IMR-90 (cell line): ENCODE results near the gene IDH3A. TPM values are rescaled to one million over a fixed set of nuclear protein-coding genes. Genes with fewer than 3 reads are reported as not detected.

Experiments used
- ATAC-seq: fragments of 200-7000 bp; cut with Tn5 transposase; 2 replicates; pipeline ENCODE4 v1.9.1; 2020; ENCODE audit warnings: low read depth, mild to moderate bottlenecking, moderate library complexity
- BruUV-seq: library from RNA; stranded (reverse); fragments of 400-500 nt; replicated peaks from 2 replicates; lab custom pipeline; 2021; lab: Mats Ljungman, UMichigan
- CTCF ChIA-PET: fragments of 300-600 bp; formaldehyde crosslinking; extraction: SDS; loops from one replicate; lab custom pipeline; 2021; ENCODE audit warnings: antibody characterized with exemption; lab: Yijun Ruan, JAX
- POLR2A ChIA-PET: fragments of 300-600 bp; sonication (Branson Sonifier 250); formaldehyde crosslinking; loops from one replicate; lab custom pipeline; 2022; ENCODE audit warnings: antibody characterized with exemption; ENCODE audit not compliant: unreplicated experiment; lab: Charles Lee
- DNase-seq: peaks from one replicate; pipeline ENCODE4 v3.0.0; 2013
- H2AFZ ChIP-seq: replicated peaks from 2 replicates; pipeline ENCODE3; 2013; ENCODE audit warnings: low read length, mild to moderate bottlenecking; ENCODE audit not compliant: poor library complexity
- H2AK5ac ChIP-seq: 2 replicates; pipeline ENCODE4 v1.6.1; 2013; ENCODE audit warnings: low read depth, low read length, inconsistent platforms
- H2AK9ac ChIP-seq: replicated peaks from 2 replicates; pipeline ENCODE3; 2013; ENCODE audit warnings: mild to moderate bottlenecking, low read depth, low read length, moderate library complexity; ENCODE audit not compliant: poor library complexity
- H2BK120ac ChIP-seq: 2 replicates; pipeline ENCODE4 v1.6.1; 2013; ENCODE audit warnings: low read depth, low read length, inconsistent platforms
- H2BK15ac ChIP-seq: 3 replicates; pipeline ENCODE4 v1.6.1; 2013; ENCODE audit warnings: low read depth, low read length, inconsistent platforms
- H2BK20ac ChIP-seq: 2 replicates; pipeline ENCODE4 v1.6.1; 2013; ENCODE audit warnings: low read depth, mild to moderate bottlenecking, inconsistent platforms, low read length, moderate library complexity
- H2BK5ac ChIP-seq: 2 replicates; pipeline ENCODE4 v1.6.1; 2013; ENCODE audit warnings: mild to moderate bottlenecking, low read depth, low read length, inconsistent platforms; ENCODE audit not compliant: poor library complexity, severe bottlenecking
- H3K14ac ChIP-seq: replicated peaks from 2 replicates; pipeline ENCODE4 v1.6.1; 2013; ENCODE audit warnings: low read depth, low read length, inconsistent platforms
- H3K18ac ChIP-seq: 2 replicates; pipeline ENCODE4 v1.6.1; 2013; ENCODE audit warnings: low read depth, low read length, control low read depth
- H3K23ac ChIP-seq: 2 replicates; pipeline ENCODE4 v1.6.1; 2013; ENCODE audit warnings: low read depth, low read length, inconsistent platforms
- H3K27ac ChIP-seq: 2 replicates; pipeline ENCODE4 v1.5.1; 2013; ENCODE audit warnings: mild to moderate bottlenecking, control low read depth, low read length; ENCODE audit not compliant: insufficient read depth
- H3K27me3 ChIP-seq: 2 replicates; pipeline ENCODE4 v1.6.1; 2013; ENCODE audit warnings: low read length; ENCODE audit not compliant: control insufficient read depth, insufficient read depth
- H3K36me3 ChIP-seq: 2 replicates; pipeline ENCODE4 v1.6.1; 2013; ENCODE audit warnings: low read length, mixed read lengths; ENCODE audit not compliant: control insufficient read depth, insufficient read depth
- H3K4ac ChIP-seq: 2 replicates; pipeline ENCODE4 v1.6.1; 2013; ENCODE audit warnings: low read depth, low read length, inconsistent platforms
- H3K4me1 ChIP-seq: 2 replicates; pipeline ENCODE4 v1.6.1; 2013; ENCODE audit warnings: low read length, mixed read lengths; ENCODE audit not compliant: control insufficient read depth, insufficient read depth
- H3K4me2 ChIP-seq: 2 replicates; pipeline ENCODE4 v1.6.1; 2013; ENCODE audit warnings: low read depth, mild to moderate bottlenecking, control low read depth, low read length, moderate library complexity
- H3K4me3 ChIP-seq: 2 replicates; pipeline ENCODE4 v1.5.1; 2013; ENCODE audit warnings: low read depth, mild to moderate bottlenecking, control low read depth, low read length, moderate library complexity; ENCODE audit not compliant: insufficient read depth
- H3K56ac ChIP-seq: 2 replicates; pipeline ENCODE4 v1.6.1; 2013; ENCODE audit warnings: low read length, inconsistent platforms; ENCODE audit not compliant: insufficient read depth; ENCODE audit errors: extremely low read depth
- H3K79me1 ChIP-seq, 2 experiments: 2 replicates each; pipeline ENCODE4 v1.6.1; 2013; ENCODE audit warnings: low read length in 2 of 2, inconsistent platforms in 1 of 2, low read depth in 1 of 2
- H3K9ac ChIP-seq: 2 replicates; pipeline ENCODE4 v1.6.1; 2013; ENCODE audit warnings: low read depth, low read length, control low read depth
- H3K9me1 ChIP-seq: 2 replicates; pipeline ENCODE4 v1.6.1; 2013; ENCODE audit warnings: low read length, inconsistent platforms; ENCODE audit not compliant: insufficient read depth
- H3K9me3 ChIP-seq: 2 replicates; pipeline ENCODE4 v1.6.1; 2013; ENCODE audit warnings: low read length; ENCODE audit not compliant: control insufficient read depth, insufficient read depth
- H4K20me1 ChIP-seq: 2 replicates; pipeline ENCODE4 v1.6.1; 2013; ENCODE audit warnings: low read length, inconsistent platforms; ENCODE audit not compliant: insufficient read depth
- H4K5ac ChIP-seq: 2 replicates; pipeline ENCODE4 v1.6.1; 2013; ENCODE audit warnings: mild to moderate bottlenecking, low read depth, low read length, control low read depth
- H4K8ac ChIP-seq, 2 experiments: 2 replicates each; pipeline ENCODE4 v1.6.1; 2013; ENCODE audit warnings: low read depth in 2 of 2, low read length in 2 of 2, control low read depth in 1 of 2, inconsistent platforms in 1 of 2
- H4K91ac ChIP-seq: 2 replicates; pipeline ENCODE4 v1.6.1; 2013; ENCODE audit warnings: low read depth, low read length, inconsistent platforms; ENCODE audit not compliant: insufficient read depth
- BHLHE40 ChIP-seq: fragments of 150-350 bp; IDR thresholded peaks from 2 replicates; pipeline ENCODE4 v1.6.1; 2016; ENCODE audit warnings: mild to moderate bottlenecking, low read depth, low read length
- CEBPB ChIP-seq: IDR thresholded peaks from 2 replicates; pipeline ENCODE4 v1.6.1; 2012; ENCODE audit warnings: low read depth, low read length, improper control_type of control experiment
- CHD1 ChIP-seq: IDR thresholded peaks from 2 replicates; pipeline ENCODE4 v1.6.1; 2012; ENCODE audit warnings: low read depth, low read length, improper control_type of control experiment
- CTCF ChIP-seq: conservative IDR thresholded peaks from 2 replicates; pipeline ENCODE4 v1.5.1; 2012; ENCODE audit warnings: mild to moderate bottlenecking, low read depth, low read length, improper control_type of control experiment
- FOS ChIP-seq: fragments of 150-350 bp; IDR thresholded peaks from 2 replicates; pipeline ENCODE4 v1.6.1; 2016; ENCODE audit warnings: low read depth, low read length
- MAFK ChIP-seq: IDR thresholded peaks from 2 replicates; pipeline ENCODE4 v1.6.1; 2012; ENCODE audit warnings: low read depth, low read length, improper control_type of control experiment
- MAZ ChIP-seq: IDR thresholded peaks from 2 replicates; pipeline ENCODE4 v1.6.1; 2012; ENCODE audit warnings: low read depth, mild to moderate bottlenecking, low read length, improper control_type of control experiment, moderate library complexity, borderline replicate concordance
- MXI1 ChIP-seq: IDR thresholded peaks from 2 replicates; pipeline ENCODE4 v1.6.1; 2012; ENCODE audit warnings: low read depth, mild to moderate bottlenecking, low read length, moderate library complexity, borderline replicate concordance
- NFE2L2 ChIP-seq: fragments of 150-350 bp; IDR thresholded peaks from 2 replicates; pipeline ENCODE4 v1.6.1; 2016; ENCODE audit warnings: low read depth, mild to moderate bottlenecking, low read length
- POLR2A ChIP-seq: IDR thresholded peaks from 2 replicates; pipeline ENCODE4 v1.6.1; 2012; ENCODE audit warnings: mild to moderate bottlenecking, low read depth, low read length
- RAD21 ChIP-seq: IDR thresholded peaks from 2 replicates; pipeline ENCODE4 v1.6.1; 2012; ENCODE audit warnings: low read length, improper control_type of control experiment
- RCOR1 ChIP-seq: IDR thresholded peaks from 2 replicates; pipeline ENCODE4 v1.6.1; 2012; ENCODE audit warnings: mild to moderate bottlenecking, low read length, improper control_type of control experiment; ENCODE audit not compliant: insufficient replicate concordance
- RFX5 ChIP-seq: IDR thresholded peaks from 2 replicates; pipeline ENCODE4 v1.8.0; 2012; ENCODE audit warnings: low read depth, mild to moderate bottlenecking, low read length, moderate library complexity
- SMC3 ChIP-seq: fragments of 150-350 bp; IDR thresholded peaks from 2 replicates; pipeline ENCODE4 v1.6.1; 2016; ENCODE audit warnings: low read depth, mild to moderate bottlenecking, antibody characterized with exemption, low read length, moderate library complexity
- WGBS, 2 experiments: methylation state at CpG; one replicate each; pipeline versions ENCODE4 v1.1.5 to v1.1.7; 2013; ENCODE audit warnings: missing lambda C conversion rate in 2 of 2; ENCODE audit not compliant: insufficient read length in 1 of 2; ENCODE audit errors: extremely low coverage in 2 of 2; 5-methylcytosine and 5-hydroxymethylcytosine counted together
- dilution Hi-C: fragments of 300-500 bp; cut with HindIII; formaldehyde crosslinking; loops from one replicate; pipeline ENCODE4 v1.14.3; 2018; ENCODE audit warnings: low sequenced_read_pairs; ENCODE audit not compliant: unreplicated experiment
- in situ Hi-C: fragments of 300-500 bp; cut with MboI; formaldehyde crosslinking; loops from 3 replicates; pipeline ENCODE4 v1.14.3; 2019; ENCODE audit warnings: low sequenced_read_pairs, inconsistent platforms, mixed read lengths
- intact Hi-C: fragments of 100-400 bp; cut with micrococcal nuclease; formaldehyde crosslinking; loops from 2 replicates; pipeline ENCODE4 v1.10.0; 2022
- polyA plus RNA-seq, 3 experiments: library from polyadenylated mRNA; depleted of rRNA; stranded (reverse); fragments of >200 nt; gene quantifications; 2 replicates each; pipeline ENCODE4 v1.2.3, GENCODE V29; 2012; ENCODE audit warnings: low replicate concordance in 1 of 3
- total RNA-seq: library from RNA; depleted of rRNA; stranded (reverse); fragments of >200 nt; gene quantifications from 2 replicates; pipeline ENCODE4 v1.2.3, GENCODE V29; 2012
- TF ChIP-seq, protein P1 (sequence below): fragments of 150-350 bp; IDR thresholded peaks from 2 replicates; pipeline ENCODE4 v1.6.1; 2017; ENCODE audit warnings: mild to moderate bottlenecking, antibody characterized with exemption, low read length, low read depth
- TF ChIP-seq, protein P2 (sequence below): fragments of 150-350 bp; IDR thresholded peaks from 2 replicates; pipeline ENCODE4 v1.6.1; 2016; ENCODE audit warnings: low read depth, mild to moderate bottlenecking, low read length, moderate library complexity, borderline replicate concordance

The IDH3A gene
- total and polyA plus RNA-seq, 2 of the 4 experiments (the other 2 are of a cell fraction): 34.5 to 47.7 TPM

- ChIA-PET POLR2A (no interaction called here), CTCF (no interaction called here)
- H3K9me3 ChIP-seq: no peaks in the 10 kb centered on the region
- no peaks in the 10 kb centered on the region for H3K36me3 ChIP-seq
- H3K4me3 ChIP-seq: no peak overlapping the region
- no peak overlapping the region for H3K27ac ChIP-seq
- no peak overlapping the region for H4K91ac ChIP-seq
- BruUV-seq: no TSS peak
- no peaks in the 10 kb centered on the region; the same call in 1 of the 2 replicates for H3K27me3 ChIP-seq
- H2BK120ac ChIP-seq: no peak overlapping the region
- H4K8ac ChIP-seq: no peak overlapping the region
- H2BK5ac ChIP-seq: no peak overlapping the region
- no peak overlapping the region for H3K14ac ChIP-seq
- H3K4ac ChIP-seq: no peak overlapping the region
- H3K56ac ChIP-seq: no peak overlapping the region
- H3K23ac ChIP-seq: no peak overlapping the region
- no peaks in the 10 kb centered on the region for H4K20me1 ChIP-seq
- H3K4me1 ChIP-seq: no peaks in the 10 kb centered on the region
- no peak overlapping the region for H2AK9ac ChIP-seq
- in situ Hi-C loops (no loop called here), dilution Hi-C loops (no loop called here), intact Hi-C loops (no loop called here)
- no peak overlapping the region for H4K5ac ChIP-seq
- no peak overlapping the region for H2BK20ac ChIP-seq
- no peak overlapping the region for H3K4me2 ChIP-seq
- no CpG with 5 or more reads among the region's 3 CpGs for WGBS, 2 experiments
- H2BK15ac ChIP-seq: no peak overlapping the region
- DNase-seq (no peak), ATAC-seq (no peak)
- H3K79me1 ChIP-seq: no peaks in the 10 kb centered on the region
- no peak overlapping the region for H3K18ac ChIP-seq
- TF ChIP-seq RCOR1: no peak
- TF ChIP-seq POLR2A: no peak
- TF ChIP-seq MAFK: no peak
- TF ChIP-seq RFX5: no peak
- TF ChIP-seq, protein P1, sequence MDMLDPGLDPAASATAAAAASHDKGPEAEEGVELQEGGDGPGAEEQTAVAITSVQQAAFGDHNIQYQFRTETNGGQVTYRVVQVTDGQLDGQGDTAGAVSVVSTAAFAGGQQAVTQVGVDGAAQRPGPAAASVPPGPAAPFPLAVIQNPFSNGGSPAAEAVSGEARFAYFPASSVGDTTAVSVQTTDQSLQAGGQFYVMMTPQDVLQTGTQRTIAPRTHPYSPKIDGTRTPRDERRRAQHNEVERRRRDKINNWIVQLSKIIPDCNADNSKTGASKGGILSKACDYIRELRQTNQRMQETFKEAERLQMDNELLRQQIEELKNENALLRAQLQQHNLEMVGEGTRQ: no peak
- TF ChIP-seq CTCF: no peak
- TF ChIP-seq SMC3: no peak
- no peak for TF ChIP-seq MXI1
- no peak for TF ChIP-seq FOS
- TF ChIP-seq RAD21: no peak
- no peak for TF ChIP-seq CHD1
- no peak for TF ChIP-seq NFE2L2
- no peak for TF ChIP-seq BHLHE40
- no peak for TF ChIP-seq MAZ
- TF ChIP-seq CEBPB: no peak
- TF ChIP-seq, protein P2, sequence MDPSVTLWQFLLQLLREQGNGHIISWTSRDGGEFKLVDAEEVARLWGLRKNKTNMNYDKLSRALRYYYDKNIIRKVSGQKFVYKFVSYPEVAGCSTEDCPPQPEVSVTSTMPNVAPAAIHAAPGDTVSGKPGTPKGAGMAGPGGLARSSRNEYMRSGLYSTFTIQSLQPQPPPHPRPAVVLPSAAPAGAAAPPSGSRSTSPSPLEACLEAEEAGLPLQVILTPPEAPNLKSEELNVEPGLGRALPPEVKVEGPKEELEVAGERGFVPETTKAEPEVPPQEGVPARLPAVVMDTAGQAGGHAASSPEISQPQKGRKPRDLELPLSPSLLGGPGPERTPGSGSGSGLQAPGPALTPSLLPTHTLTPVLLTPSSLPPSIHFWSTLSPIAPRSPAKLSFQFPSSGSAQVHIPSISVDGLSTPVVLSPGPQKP: no peak
- no peak overlapping the region for H2AK5ac ChIP-seq
- H3K9ac ChIP-seq: no peak overlapping the region
- H2AFZ ChIP-seq: no peak overlapping the region
- H3K9me1 ChIP-seq: peaks cover 5% of the 10 kb centered on the region; the same call in 1 of the 2 replicates
Observed at GRCh38 chr15:78142332-78142731, 6.8 kb upstream of the IDH3A start.
